HCT116 (cell line): ENCODE measurements around the gene CERS2. TPM values are rescaled to one million over a fixed set of nuclear protein-coding genes. Genes with fewer than 3 reads are reported as not detected.

Experiments
- ATAC-seq: fragments of 200-7000 bp; cut with Tn5 transposase; 2 replicates; pipeline ENCODE4 v1.9.1; 2020; ENCODE audit warnings: mild to moderate bottlenecking, moderate library complexity
- BruUV-seq: library from RNA; stranded (reverse); fragments of 400-500 nt; replicated peaks from 2 replicates; lab custom pipeline; 2021; lab: Mats Ljungman, UMichigan
- CTCF ChIA-PET: fragments of 300-600 bp; sonication (Branson Sonifier 250); formaldehyde crosslinking; loops from one replicate; lab custom pipeline; 2021; ENCODE audit warnings: antibody characterized with exemption; lab: Charles Lee
- POLR2A ChIA-PET: fragments of 300-600, 350-600 bp; sonication (Branson Sonifier 250); formaldehyde crosslinking; loops from one replicate; lab custom pipeline; 2021; ENCODE audit warnings: antibody characterized with exemption; lab: Charles Lee
- RAD21 ChIA-PET, 2 experiments: fragments of 300-600 bp; sonication (Branson Sonifier 250); formaldehyde crosslinking; loops; one replicate each; lab custom pipeline; 2023; ENCODE audit warnings: low total read pairs in 2 of 2; ENCODE audit not compliant: uncharacterized antibody in 2 of 2, unreplicated experiment in 2 of 2, low non-redundant PET in 1 of 2; lab: Charles Lee
- DNase-seq: peaks from one replicate; pipeline ENCODE4 v3.0.0-alpha.2; 2010; ENCODE audit warnings: low read depth, low spot score
- H2AFZ ChIP-seq: fragments of 200-600 bp; shearing (Covaris generic), sonication (generic); 2 replicates; pipeline ENCODE4 v1.6.1; 2017; ENCODE audit warnings: low read depth, mixed run types, mixed read lengths, antibody characterized with exemption, low read length; ENCODE audit not compliant: poor library complexity, severe bottlenecking
- H3K27ac ChIP-seq: 2 replicates; pipeline ENCODE4 v1.5.1; 2012; ENCODE audit warnings: low read depth, low read length
- H3K27me3 ChIP-seq: fragments of 200-600 bp; sonication (generic); 2 replicates; pipeline ENCODE4 v1.6.1; 2016; ENCODE audit warnings: mixed run types, low read length, mixed read lengths; ENCODE audit not compliant: insufficient read depth
- H3K36me3 ChIP-seq, 2 experiments: fragments of 200-500 bp in 1 of 2; fragments of 200-600 bp in 1 of 2; sonication (Bioruptor generic) in 1 of 2; sonication (generic) in 1 of 2; 2 replicates each; pipeline versions ENCODE4 v1.5.1 to v1.6.1; 2014 to 2016; ENCODE audit warnings: low read length in 2 of 2, inconsistent platforms in 1 of 2, mixed read lengths in 1 of 2, mixed run types in 1 of 2; ENCODE audit not compliant: insufficient read depth in 2 of 2, control insufficient read depth in 1 of 2
- H3K4me1 ChIP-seq, 2 experiments: fragments of 200-600 bp in 1 of 2; sonication (generic) in 1 of 2; 2 replicates each; pipeline versions ENCODE4 v1.5.1 to v1.6.1; 2012 to 2017; ENCODE audit warnings: low read length in 2 of 2, inconsistent platforms in 1 of 2, mild to moderate bottlenecking in 1 of 2, mixed read lengths in 1 of 2, mixed run types in 1 of 2, moderate library complexity in 1 of 2; ENCODE audit not compliant: insufficient read depth in 2 of 2, control insufficient read depth in 1 of 2
- H3K4me2 ChIP-seq: fragments of 200-600 bp; sonication (generic); 2 replicates; pipeline ENCODE4 v1.6.1; 2017; ENCODE audit warnings: mixed run types, low read length, mixed read lengths
- H3K4me3 ChIP-seq, 2 experiments: fragments of 200-600 bp in 1 of 2; sonication (generic) in 1 of 2; replicated peaks in 1 of 2; 2 replicates each; pipeline ENCODE4 v1.5.1; 2011 to 2016; ENCODE audit warnings: low read length in 2 of 2, control low read depth in 1 of 2, low read depth in 1 of 2, mild to moderate bottlenecking in 1 of 2, mixed read lengths in 1 of 2, mixed run types in 1 of 2
- H3K79me2 ChIP-seq: fragments of 200-600 bp; sonication (generic); 2 replicates; pipeline ENCODE4 v1.6.1; 2017; ENCODE audit warnings: mild to moderate bottlenecking, mixed run types, low read length, moderate library complexity, mixed read lengths; ENCODE audit not compliant: insufficient read depth
- H3K9ac ChIP-seq: fragments of 200-600 bp; sonication (generic); 2 replicates; pipeline ENCODE4 v1.6.1; 2016; ENCODE audit warnings: low read length, mixed read lengths
- H3K9me2 ChIP-seq: fragments of 200-600 bp; sonication (generic), shearing (Covaris generic); 2 replicates; pipeline ENCODE4 v1.6.1; 2017; ENCODE audit warnings: mixed run types, mild to moderate bottlenecking, moderate library complexity; ENCODE audit not compliant: insufficient read depth
- H3K9me3 ChIP-seq, 2 experiments: fragments of 200-500 bp in 1 of 2; fragments of 200-600 bp in 1 of 2; sonication (Bioruptor generic) in 1 of 2; sonication (generic) in 1 of 2; 2 replicates each; pipeline ENCODE4 v1.6.1; 2014 to 2017; ENCODE audit warnings: low read length in 2 of 2, mixed read lengths in 2 of 2, inconsistent platforms in 1 of 2, low read depth in 1 of 2, mild to moderate bottlenecking in 1 of 2, mixed run types in 1 of 2, moderate library complexity in 1 of 2; ENCODE audit not compliant: control insufficient read depth in 1 of 2, insufficient read depth in 1 of 2
- H4K20me1 ChIP-seq: fragments of 200-600 bp; sonication (generic), shearing (Covaris generic); 2 replicates; pipeline ENCODE4 v1.6.1; 2017; ENCODE audit warnings: mixed run types, mild to moderate bottlenecking, moderate library complexity; ENCODE audit not compliant: insufficient read depth
- CEBPB ChIP-seq: IDR thresholded peaks from 2 replicates; pipeline ENCODE4 v1.6.1; 2012; ENCODE audit warnings: low read depth
- EGR1 ChIP-seq: IDR thresholded peaks from 2 replicates; pipeline ENCODE4 v1.6.1; 2012; ENCODE audit warnings: low read depth
- ELF1 ChIP-seq: IDR thresholded peaks from 2 replicates; pipeline ENCODE4 v1.6.1; 2012; ENCODE audit warnings: low read depth, borderline replicate concordance
- JUND ChIP-seq: IDR thresholded peaks from 2 replicates; pipeline ENCODE4 v1.6.1; 2012
- POLR2A ChIP-seq: IDR thresholded peaks from 2 replicates; pipeline ENCODE4 v1.7.0; 2011; ENCODE audit warnings: borderline replicate concordance; ENCODE audit not compliant: insufficient read depth, insufficient read length; ENCODE audit errors: extremely low read depth
- POLR2AphosphoS5 ChIP-seq: IDR thresholded peaks from 2 replicates; pipeline ENCODE4 v1.6.1; 2011; ENCODE audit warnings: mild to moderate bottlenecking, low read depth, low read length, moderate library complexity
- SIN3A ChIP-seq: IDR thresholded peaks from 2 replicates; pipeline ENCODE4 v1.6.1; 2012; ENCODE audit warnings: low read depth
- SP1 ChIP-seq: IDR thresholded peaks from 2 replicates; pipeline ENCODE4 v1.6.1; 2012; ENCODE audit warnings: low read depth
- SRF ChIP-seq: IDR thresholded peaks from 2 replicates; pipeline ENCODE4 v1.6.1; 2012; ENCODE audit warnings: low read depth
- TCF7L2 ChIP-seq: IDR thresholded peaks from 2 replicates; pipeline ENCODE4 v1.7.0; 2011; ENCODE audit warnings: borderline replicate concordance, inconsistent platforms; ENCODE audit not compliant: insufficient read depth, insufficient read length; ENCODE audit errors: extremely low read depth
- YY1 ChIP-seq: IDR thresholded peaks from 2 replicates; pipeline ENCODE4 v1.6.1; 2011; ENCODE audit warnings: low read length, low read depth, moderate library complexity, mild to moderate bottlenecking; ENCODE audit not compliant: insufficient replicate concordance; ENCODE audit errors: extremely low read depth
- ZFX ChIP-seq: fragments of 450-650 bp; IDR thresholded peaks from 2 replicates; pipeline ENCODE4 v1.6.1; 2017
- intact Hi-C: fragments of 100-400 bp; cut with micrococcal nuclease; formaldehyde crosslinking; loops from 2 replicates; pipeline ENCODE4 v1.10.0; 2022
- total RNA-seq: library from RNA; stranded (reverse); gene quantifications from one replicate; pipeline ENCODE4 v1.2.1, GENCODE V29; 2021; ENCODE audit not compliant: unreplicated experiment
- TF ChIP-seq, protein P1 (sequence below): IDR thresholded peaks from 2 replicates; pipeline ENCODE4 v1.6.1; 2012; ENCODE audit warnings: low read depth

CERS2 gene
- total RNA-seq, 1 experiment from 2014 or later, result 218 TPM

GRCh38 chr1:150976879-150977694, 2.5 kb upstream of the CERS2 start:
- intact Hi-C loops, result loop anchor here (5.0 kb wide), 4 partner anchors 50 to 720 kb away; partner anchors contain the start of genes CA14, MCL1 and SETDB1
- Histone ChIP-seq H3K27ac (peak overlapping the region; percentile 92), H3K9me2 (no peaks in the 10 kb centered on the region), H2AFZ (no peak overlapping the region), H3K36me3 (no peaks in the 10 kb centered on the region), H3K4me2 (peak overlapping the region; percentile 89), H3K4me3 (peak overlapping the region; percentile 51 to 64), H3K9ac (peak overlapping the region; percentile 67), H4K20me1 (no peaks in the 10 kb centered on the region), H3K4me1 (peaks cover 71 to 87% of the 10 kb centered on the region in 2 experiments), H3K79me2 (peaks cover 21% of the 10 kb centered on the region), H3K9me3 (no peaks in the 10 kb centered on the region), H3K27me3 (no peaks in the 10 kb centered on the region)
- POLR2A ChIA-PET, result interaction anchor here (0.5 to 1.2 kb wide), 5 partner anchors 11 to 416 kb away, joined by 3 to 5 read pairs (median 3); no protein-coding TSS in a partner anchor
- BruUV-seq, result TSS peak; percentile 66
- RAD21 ChIA-PET, result no interaction called here
- TF ChIP-seq POLR2AphosphoS5, result peak; percentile 97
- peak; percentile 61 for TF ChIP-seq TCF7L2
- no peak for TF ChIP-seq SIN3A
- no peak for TF ChIP-seq SP1
- no peak for TF ChIP-seq CEBPB
- peak; percentile 62 for TF ChIP-seq ZFX
- no peak for TF ChIP-seq EGR1
- TF ChIP-seq JUND, result no peak
- TF ChIP-seq YY1, result peak; percentile 68
- TF ChIP-seq, protein P1, sequence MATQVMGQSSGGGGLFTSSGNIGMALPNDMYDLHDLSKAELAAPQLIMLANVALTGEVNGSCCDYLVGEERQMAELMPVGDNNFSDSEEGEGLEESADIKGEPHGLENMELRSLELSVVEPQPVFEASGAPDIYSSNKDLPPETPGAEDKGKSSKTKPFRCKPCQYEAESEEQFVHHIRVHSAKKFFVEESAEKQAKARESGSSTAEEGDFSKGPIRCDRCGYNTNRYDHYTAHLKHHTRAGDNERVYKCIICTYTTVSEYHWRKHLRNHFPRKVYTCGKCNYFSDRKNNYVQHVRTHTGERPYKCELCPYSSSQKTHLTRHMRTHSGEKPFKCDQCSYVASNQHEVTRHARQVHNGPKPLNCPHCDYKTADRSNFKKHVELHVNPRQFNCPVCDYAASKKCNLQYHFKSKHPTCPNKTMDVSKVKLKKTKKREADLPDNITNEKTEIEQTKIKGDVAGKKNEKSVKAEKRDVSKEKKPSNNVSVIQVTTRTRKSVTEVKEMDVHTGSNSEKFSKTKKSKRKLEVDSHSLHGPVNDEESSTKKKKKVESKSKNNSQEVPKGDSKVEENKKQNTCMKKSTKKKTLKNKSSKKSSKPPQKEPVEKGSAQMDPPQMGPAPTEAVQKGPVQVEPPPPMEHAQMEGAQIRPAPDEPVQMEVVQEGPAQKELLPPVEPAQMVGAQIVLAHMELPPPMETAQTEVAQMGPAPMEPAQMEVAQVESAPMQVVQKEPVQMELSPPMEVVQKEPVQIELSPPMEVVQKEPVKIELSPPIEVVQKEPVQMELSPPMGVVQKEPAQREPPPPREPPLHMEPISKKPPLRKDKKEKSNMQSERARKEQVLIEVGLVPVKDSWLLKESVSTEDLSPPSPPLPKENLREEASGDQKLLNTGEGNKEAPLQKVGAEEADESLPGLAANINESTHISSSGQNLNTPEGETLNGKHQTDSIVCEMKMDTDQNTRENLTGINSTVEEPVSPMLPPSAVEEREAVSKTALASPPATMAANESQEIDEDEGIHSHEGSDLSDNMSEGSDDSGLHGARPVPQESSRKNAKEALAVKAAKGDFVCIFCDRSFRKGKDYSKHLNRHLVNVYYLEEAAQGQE, result no peak
- TF ChIP-seq POLR2A, result peak; percentile 87
- no peak for TF ChIP-seq ELF1
- TF ChIP-seq SRF, result no peak
- ATAC-seq, result peak; percentile 68
- CTCF ChIA-PET, result interaction anchor here (0.9 to 1.0 kb wide), 2 partner anchors 29 to 416 kb away, joined by 3 to 4 read pairs; no protein-coding TSS in a partner anchor
- peak; percentile 85 for DNase-seq
